K562 treated with DMSO at 1 percent for 24 hours (cell line): Measurements from ENCODE around the gene TBC1D28. TPM values are rescaled to one million over a fixed set of nuclear protein-coding genes. Genes with fewer than 3 reads are reported as not detected.

Experiments used
- total RNA-seq: library from RNA; unstranded; fragments of 300-600 nt; gene quantifications from 2 replicates; pipeline ENCODE4 v1.2.3, GENCODE V29; 2022; ENCODE audit warnings: low read depth; ENCODE audit not compliant: insufficient read depth

The TBC1D28 gene
- not detected in 2 replicates for total RNA-seq

DNA sequence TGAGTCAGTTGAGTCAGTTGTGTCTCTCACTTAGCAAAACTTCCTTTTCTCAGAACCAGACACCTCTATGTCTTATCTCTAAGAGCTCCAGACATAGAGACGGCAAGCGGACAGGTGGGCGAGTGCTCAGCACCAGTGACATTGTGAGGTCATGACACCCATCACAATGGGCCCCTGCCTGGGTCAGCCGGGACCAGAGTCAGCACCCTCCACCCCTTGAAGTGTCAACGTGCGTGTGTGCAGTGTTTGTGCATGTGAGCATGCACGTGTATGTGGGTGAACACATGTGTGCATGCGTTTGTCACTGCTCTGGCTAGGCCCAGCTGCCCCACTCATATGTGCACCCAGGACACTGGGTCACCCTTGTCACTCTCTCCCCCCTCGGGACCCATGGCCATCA lies at the start of gene TBC1D28:
TBC1D28 (minus strand) TSS at position 101 of the 400 bp plus-strand sequence. CDS start 3,039 bp downstream, outside the sequence.

GRCh38 chr17:18681767-18682571 lies 37.8 kb upstream of the TBC1D28 start, which contains the start of gene FOXO3B:
Gene FOXO3B, minus strand, starts transcription at chr17:18682314. Its CDS starts 663 bp downstream, at chr17:18681651.

Other genes with a start within 250 kb of the TBC1D28 start
- gene LGALS9C, start 167.6 kb downstream of the TBC1D28 start, total RNA-seq: not detected in 2 replicates
- 3.0 and 3.2 TPM in 2 replicates for gene FOXO3B, start 37.9 kb upstream of the TBC1D28 start, total RNA-seq
- gene FBXW10, start 99.7 kb upstream of the TBC1D28 start, total RNA-seq: not detected in 2 replicates
- 9.0 and 14.0 TPM in 2 replicates for gene TVP23B, start 136.8 kb upstream of the TBC1D28 start, total RNA-seq
- gene PRPSAP2, start 213.7 kb upstream of the TBC1D28 start, total RNA-seq: 22.5 and 26.1 TPM in 2 replicates